GM12892 (cell line): ENCODE data around the gene PLXNB1.

Source experiments
- POLR2A ChIP-seq: IDR thresholded peaks from 2 replicates; pipeline ENCODE4 v1.6.1; 2011; ENCODE audit warnings: low read depth, low read length, control low read depth
- POLR2AphosphoS5 ChIP-seq: IDR thresholded peaks from 2 replicates; pipeline ENCODE4 v1.6.1; 2011; ENCODE audit warnings: low read depth, low read length, control low read depth
- TAF1 ChIP-seq: IDR thresholded peaks from 2 replicates; pipeline ENCODE4 v1.6.1; 2011; ENCODE audit warnings: low read depth, mild to moderate bottlenecking, control low read depth, low read length, borderline replicate concordance

- TF ChIP-seq POLR2A (no peak), POLR2AphosphoS5 (no peak), TAF1 (no peak)
Measured at GRCh38 chr3:48463703-48464102, 33.8 kb upstream of the PLXNB1 start.
